Tibial artery (tissue), 4 donors: Measurements from ENCODE around the gene ALKBH6.

ENCODE experiments used
- DNase-seq, 2 donors: peaks; one replicate each; pipeline ENCODE4 v3.0.0-alpha.2; 2019
- H3K27ac ChIP-seq, 2 donors: fragments of 200-600 bp; sonication (generic) in 1 of 2; 1 replicate in 1 of 2; 2 replicates in 1 of 2; pipeline ENCODE4 v1.5.1; 2018 to 2019; ENCODE audit warnings: mild to moderate bottlenecking in 1 of 2
- H3K27me3 ChIP-seq, 2 donors: fragments of 200-600 bp; sonication (generic) in 1 of 2; one replicate each; pipeline versions ENCODE4 v1.5.1 to v1.6.0; 2016 to 2019
- H3K36me3 ChIP-seq, 3 donors: fragments of 200-600 bp; sonication (generic) in 2 of 3; one replicate each; pipeline ENCODE4 v1.5.1; 2016 to 2019; ENCODE audit warnings: mild to moderate bottlenecking in 2 of 3
- H3K4me1 ChIP-seq, 4 donors: fragments of 200-600 bp; sonication (generic) in 2 of 4; 1 replicate in 3 of 4; 2 replicates in 1 of 4; pipeline ENCODE4 v1.5.1; 2016 to 2019
- H3K4me3 ChIP-seq, 2 donors: fragments of 200-600 bp; sonication (generic) in 1 of 2; 1 replicate in 1 of 2; 2 replicates in 1 of 2; pipeline ENCODE4 v1.5.1; 2018 to 2019; ENCODE audit warnings: mild to moderate bottlenecking in 2 of 2
- H3K9me3 ChIP-seq, 3 donors: fragments of 200-600 bp; sonication (generic) in 1 of 3; one replicate each; pipeline ENCODE4 v1.5.1; 2016 to 2019
- CTCF ChIP-seq, 2 experiments: fragments of 200-600 bp in 1 of 2; fragments of 450-650 bp in 1 of 2; IDR thresholded peaks; one replicate each; pipeline ENCODE4 v1.5.1; 2017 to 2019; ENCODE audit warnings: antibody characterized with exemption in 2 of 2, mild to moderate bottlenecking in 1 of 2, moderate library complexity in 1 of 2
- intact Hi-C: fragments of 100-400 bp; cut with DNase I; formaldehyde crosslinking; loops from one replicate; pipeline ENCODE4 v1.15.0; 2023; ENCODE audit warnings: low total_unique reads

Gene ALKBH6

DNA sequence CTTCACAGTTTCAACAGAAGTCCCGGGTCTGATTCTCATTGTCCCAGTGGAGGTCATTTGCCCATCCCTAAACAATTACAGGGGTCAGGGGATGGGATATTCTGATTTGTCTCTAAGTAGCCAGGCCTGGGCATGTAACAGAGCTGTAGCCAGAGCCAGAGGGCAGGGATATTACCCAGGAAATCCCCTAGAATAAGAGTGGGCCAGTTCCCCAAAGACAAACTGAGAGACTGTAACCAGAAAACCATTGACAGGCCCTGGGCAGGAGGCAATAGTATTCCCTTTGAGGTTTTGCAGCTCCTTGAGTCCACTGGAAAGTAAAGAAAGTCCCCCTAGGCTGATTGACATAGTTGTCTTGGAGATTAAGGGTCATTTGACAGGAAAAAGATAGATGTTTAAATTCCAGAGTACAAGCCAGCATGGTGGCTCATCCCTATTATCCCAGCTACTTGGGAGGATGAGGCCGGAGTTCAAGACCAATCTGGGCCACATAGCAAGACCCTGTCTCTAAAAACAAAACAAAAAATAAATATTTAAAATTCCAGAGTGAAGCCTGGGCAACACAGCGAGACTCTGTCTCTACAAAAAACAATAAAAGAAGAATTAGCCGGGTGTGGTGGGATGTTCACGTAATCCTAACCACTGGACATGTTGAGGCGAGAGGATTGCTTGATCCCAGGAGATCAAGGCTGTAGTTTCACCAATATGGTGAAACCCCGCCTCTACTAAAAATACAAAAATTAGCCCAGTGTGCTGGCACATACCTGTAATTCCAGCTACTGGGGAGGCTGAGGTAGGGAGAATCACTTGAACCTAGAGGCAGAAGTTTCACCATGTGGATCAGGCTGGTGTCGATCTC lies 20.9 kb downstream of the ALKBH6 start:
- TF ChIP-seq CTCF (IDR thresholded peaks at IDR 0.05) = no peak
- DNase-seq = no peak
- H3K27ac ChIP-seq = no peak overlapping the region
- no peaks in the 10 kb centered on the region for H3K9me3 ChIP-seq
- H3K36me3 ChIP-seq = peaks cover 0 to 10% (median 2%) of the 10 kb centered on the region in 3 donors
- H3K4me3 ChIP-seq = no peak overlapping the region
- intact Hi-C loops = loop anchor here (10.0 kb wide), 1 partner anchor 162 kb away; the partner anchor contains the start of gene COX7A1
- peaks cover 0 to 33% (median 27%) of the 10 kb centered on the region in 4 donors for H3K4me1 ChIP-seq
- H3K27me3 ChIP-seq = peaks cover 0 to 11% of the 10 kb centered on the region in 2 donors

GRCh38 chr19:35991731-35992450 lies 22.1 kb downstream of the ALKBH6 start:
- intact Hi-C loops = loop anchor here (10.0 kb wide), 1 partner anchor 163 kb away; the partner anchor contains the start of gene COX7A1
- Histone ChIP-seq H3K9me3 (no peaks in the 10 kb centered on the region), H3K36me3 (no peaks in the 10 kb centered on the region), H3K4me1 (peaks cover 0 to 31% (median 25%) of the 10 kb centered on the region in 4 donors), H3K27me3 (peaks cover 0 to 24% of the 10 kb centered on the region in 2 donors), H3K4me3 (no peak overlapping the region), H3K27ac (no peak overlapping the region)
- TF ChIP-seq CTCF (IDR thresholded peaks at IDR 0.05) = no peak
- no peak for DNase-seq

DNA sequence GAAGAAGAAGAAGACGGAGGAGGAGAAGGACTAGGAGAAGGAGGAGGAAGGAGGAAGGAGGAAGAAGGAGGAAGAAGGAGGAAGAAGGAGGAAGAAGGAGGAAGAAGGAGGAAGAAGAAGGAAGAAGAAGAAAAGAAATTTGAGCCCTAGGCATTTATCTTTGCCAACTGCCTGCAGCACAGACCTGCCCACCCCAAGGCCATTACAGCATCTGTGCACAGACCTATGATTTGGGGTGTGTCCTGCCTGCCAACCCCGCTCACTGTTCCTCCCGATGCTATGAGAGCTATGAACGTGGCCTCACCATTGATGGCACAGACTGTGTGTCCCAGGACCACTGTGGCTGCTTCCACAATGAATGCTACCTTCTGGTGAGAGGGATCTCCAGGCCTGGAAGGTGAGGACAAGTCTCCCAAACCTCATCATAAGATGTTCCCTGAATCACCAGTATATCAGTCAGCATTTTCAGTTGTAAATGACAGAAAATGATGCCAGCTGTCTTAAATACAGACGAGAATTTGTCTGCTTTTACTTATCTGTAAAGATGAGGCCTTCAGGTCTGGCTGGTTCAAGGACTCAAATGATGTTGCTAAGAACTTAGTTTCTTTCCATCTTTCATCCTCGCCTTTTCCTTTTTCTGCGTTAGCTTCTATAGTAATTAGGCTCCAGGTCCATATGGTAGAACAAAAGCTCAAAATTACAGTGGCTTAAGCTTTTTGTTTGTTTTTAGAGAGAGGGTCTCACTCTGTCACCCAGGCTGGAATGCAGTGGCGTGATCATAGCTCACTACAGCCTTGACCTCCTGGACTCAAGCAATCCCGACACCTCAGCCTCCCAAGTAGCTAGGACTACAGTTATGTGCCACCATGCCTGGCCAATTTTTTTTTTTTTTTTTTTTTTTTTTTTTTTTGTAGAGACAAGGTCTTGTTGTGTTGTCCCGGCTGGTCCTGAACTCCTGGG lies 23.0 kb downstream of the ALKBH6 start:
- no peaks in the 10 kb centered on the region for H3K36me3 ChIP-seq
- DNase-seq = no peak
- H3K27me3 ChIP-seq = peaks cover 0 to 32% of the 10 kb centered on the region in 2 donors
- H3K9me3 ChIP-seq = no peaks in the 10 kb centered on the region
- no peak overlapping the region for H3K27ac ChIP-seq
- TF ChIP-seq CTCF (IDR thresholded peaks at IDR 0.05) = no peak
- peaks cover 0 to 26% (median 18%) of the 10 kb centered on the region in 4 donors for H3K4me1 ChIP-seq
- intact Hi-C loops = loop anchor here (10.0 kb wide), 1 partner anchor 164 kb away; the partner anchor contains the start of gene COX7A1
- H3K4me3 ChIP-seq = no peak overlapping the region

- Histone ChIP-seq H3K27ac (no peak overlapping the region), H3K9me3 (no peaks in the 10 kb centered on the region), H3K27me3 (peaks cover 0 to 40% of the 10 kb centered on the region in 2 donors), H3K4me3 (no peak overlapping the region), H3K36me3 (no peaks in the 10 kb centered on the region), H3K4me1 (peaks cover 0 to 18% (median 11%) of the 10 kb centered on the region in 4 donors)
- intact Hi-C loops = loop anchor here (10.0 kb wide), 1 partner anchor 165 kb away; the partner anchor contains the start of gene COX7A1
- no peak for TF ChIP-seq CTCF (IDR thresholded peaks at IDR 0.05)
- DNase-seq = no peak
Measured at GRCh38 chr19:35990156-35990555, 23.9 kb downstream of the ALKBH6 start.

- Histone ChIP-seq H3K4me1 (peaks cover 0 to 11% (median 5%) of the 10 kb centered on the region in 4 donors), H3K36me3 (no peaks in the 10 kb centered on the region), H3K4me3 (no peak overlapping the region), H3K27me3 (peaks cover 0 to 53% of the 10 kb centered on the region in 2 donors), H3K27ac (no peak overlapping the region), H3K9me3 (no peaks in the 10 kb centered on the region)
- intact Hi-C loops = no loop called here
- DNase-seq = no peak
- no peak for TF ChIP-seq CTCF (IDR thresholded peaks at IDR 0.05)
Measured at GRCh38 chr19:35988824-35989223, 25.2 kb downstream of the ALKBH6 start.
